C4-2B (cell line): Measurements from ENCODE around the gene ARID3B.

Experiments used
- H3K27ac ChIP-seq: fragments of 450-650 bp; 2 replicates; pipeline ENCODE4 v1.5.1; 2017
- ZFX ChIP-seq: fragments of 450-650 bp; IDR thresholded peaks from 2 replicates; pipeline ENCODE4 v1.6.1; 2017
- TF ChIP-seq, protein P1 (sequence below): fragments of 450-650 bp; conservative IDR thresholded peaks from 2 replicates; pipeline ENCODE4 v1.5.1; 2017; ENCODE audit warnings: mild to moderate bottlenecking

ARID3B gene

DNA sequence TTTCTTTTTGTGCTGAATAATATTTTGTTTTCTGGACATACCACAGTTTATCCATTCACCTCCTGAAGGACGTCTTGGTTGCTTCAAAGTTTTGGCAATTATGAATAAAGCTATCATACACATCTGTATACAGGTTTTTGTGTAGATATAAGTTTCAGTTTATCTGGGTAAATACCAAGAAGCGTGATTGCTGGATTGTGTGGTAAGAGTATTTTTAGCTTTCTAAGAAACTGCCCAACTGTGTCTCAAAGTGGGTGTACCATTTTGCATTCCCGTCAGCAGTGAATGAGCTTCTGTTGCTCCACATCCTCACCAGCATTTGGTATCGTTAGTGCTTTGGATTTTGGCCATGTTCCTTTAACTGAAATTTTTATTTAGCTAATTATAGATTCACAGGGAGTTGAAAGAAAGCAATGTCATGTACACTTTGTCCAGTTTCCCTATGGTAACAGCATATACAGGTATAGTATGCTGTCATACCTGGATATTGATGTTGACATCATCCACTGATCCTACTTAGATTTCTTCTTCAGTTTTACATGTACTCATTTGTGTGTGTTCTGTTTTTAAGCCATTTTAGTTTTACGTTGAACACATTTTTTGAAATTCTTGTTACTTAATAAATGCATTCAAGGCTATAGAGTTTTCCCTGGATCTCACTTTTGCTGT is 11.9 kb downstream of the ARID3B start:
- no peak for TF ChIP-seq ZFX
- TF ChIP-seq, protein P1, sequence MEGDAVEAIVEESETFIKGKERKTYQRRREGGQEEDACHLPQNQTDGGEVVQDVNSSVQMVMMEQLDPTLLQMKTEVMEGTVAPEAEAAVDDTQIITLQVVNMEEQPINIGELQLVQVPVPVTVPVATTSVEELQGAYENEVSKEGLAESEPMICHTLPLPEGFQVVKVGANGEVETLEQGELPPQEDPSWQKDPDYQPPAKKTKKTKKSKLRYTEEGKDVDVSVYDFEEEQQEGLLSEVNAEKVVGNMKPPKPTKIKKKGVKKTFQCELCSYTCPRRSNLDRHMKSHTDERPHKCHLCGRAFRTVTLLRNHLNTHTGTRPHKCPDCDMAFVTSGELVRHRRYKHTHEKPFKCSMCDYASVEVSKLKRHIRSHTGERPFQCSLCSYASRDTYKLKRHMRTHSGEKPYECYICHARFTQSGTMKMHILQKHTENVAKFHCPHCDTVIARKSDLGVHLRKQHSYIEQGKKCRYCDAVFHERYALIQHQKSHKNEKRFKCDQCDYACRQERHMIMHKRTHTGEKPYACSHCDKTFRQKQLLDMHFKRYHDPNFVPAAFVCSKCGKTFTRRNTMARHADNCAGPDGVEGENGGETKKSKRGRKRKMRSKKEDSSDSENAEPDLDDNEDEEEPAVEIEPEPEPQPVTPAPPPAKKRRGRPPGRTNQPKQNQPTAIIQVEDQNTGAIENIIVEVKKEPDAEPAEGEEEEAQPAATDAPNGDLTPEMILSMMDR: no peak
- H3K27ac ChIP-seq: no peak overlapping the region

- no peak for TF ChIP-seq ZFX
- TF ChIP-seq, protein P1: no peak
- no peak overlapping the region for H3K27ac ChIP-seq
These were observed 14.2 kb downstream of the ARID3B start for GRCh38 chr15:74555192-74555591.

GRCh38 chr15:74558706-74559105 is 17.7 kb downstream of the ARID3B start:
- H3K27ac ChIP-seq: no peak overlapping the region
- no peak for TF ChIP-seq ZFX
- TF ChIP-seq, protein P1: no peak

- H3K27ac ChIP-seq: no peak overlapping the region
- TF ChIP-seq, protein P1: no peak
- TF ChIP-seq ZFX: no peak
These were observed 22.4 kb downstream of the ARID3B start for GRCh38 chr15:74563442-74563841.

DNA sequence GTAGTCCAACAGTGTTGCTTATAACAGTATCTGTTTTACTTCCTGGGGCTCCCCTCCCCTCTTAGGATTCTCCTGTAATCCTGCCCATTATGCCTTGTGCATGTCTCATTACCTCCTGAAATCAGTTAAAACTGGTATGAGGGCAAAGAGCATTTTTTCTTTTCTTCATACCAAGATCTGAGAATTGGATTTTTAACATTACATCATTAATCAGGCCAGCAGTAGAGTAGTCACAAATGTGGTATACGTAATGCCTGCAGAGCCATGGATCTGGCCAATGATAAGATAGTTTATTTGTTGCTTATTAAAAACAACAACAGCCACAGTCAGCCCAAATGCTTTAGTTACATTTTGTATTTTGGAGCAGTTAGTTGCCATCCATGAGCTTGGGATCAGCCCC is 23.2 kb downstream of the ARID3B start:
- TF ChIP-seq ZFX: no peak
- TF ChIP-seq, protein P1: no peak
- no peak overlapping the region for H3K27ac ChIP-seq

DNA sequence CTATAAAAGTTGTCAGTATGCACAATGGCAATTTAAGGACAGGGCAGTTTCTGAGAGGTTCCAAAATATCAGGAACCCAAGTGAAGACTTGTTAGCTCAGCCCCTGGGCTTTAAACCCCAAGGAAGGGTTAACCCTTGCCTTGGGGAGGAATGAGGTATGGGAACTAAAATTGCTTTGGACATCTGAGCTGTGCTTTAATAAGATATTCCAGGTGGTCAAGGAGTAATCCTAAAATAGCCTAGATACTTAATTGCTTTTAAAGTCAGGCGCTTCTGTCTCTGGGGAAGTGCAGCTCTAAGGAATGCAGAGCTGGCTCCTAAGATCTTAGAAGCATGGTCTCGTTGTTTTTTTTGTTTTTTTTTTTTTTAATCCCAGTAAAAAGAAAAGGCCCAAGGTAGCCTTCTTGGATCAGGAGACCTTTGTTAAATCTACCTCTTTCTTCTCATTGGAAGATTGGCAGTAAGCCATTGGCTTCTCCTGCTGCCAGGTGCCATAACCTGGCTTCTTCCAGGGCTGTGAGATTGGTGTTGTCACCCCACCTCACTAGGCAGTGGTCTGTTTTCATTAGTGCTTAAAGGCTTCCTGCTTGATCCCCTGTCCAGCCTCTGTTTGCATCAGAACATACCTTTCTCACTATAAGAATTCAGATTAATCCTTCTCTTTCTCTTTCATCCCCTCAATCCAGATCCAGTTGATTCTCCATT is 24.5 kb downstream of the ARID3B start:
- no peak overlapping the region for H3K27ac ChIP-seq
- no peak for TF ChIP-seq ZFX
- TF ChIP-seq, protein P1: no peak

- no peak for TF ChIP-seq ZFX
- TF ChIP-seq, protein P1: no peak
- no peak overlapping the region for H3K27ac ChIP-seq
These were observed 27.6 kb downstream of the ARID3B start for GRCh38 chr15:74568594-74568993.
